ENCODE data around the gene PLPPR1. TPM values are rescaled to one million over a fixed set of nuclear protein-coding genes. Genes with fewer than 3 reads are reported as not detected.

PLPPR1 gene
- total and polyA plus RNA-seq, 2 experiments from 2014 or later, result 1.3 to 3.7 TPM

DNA sequence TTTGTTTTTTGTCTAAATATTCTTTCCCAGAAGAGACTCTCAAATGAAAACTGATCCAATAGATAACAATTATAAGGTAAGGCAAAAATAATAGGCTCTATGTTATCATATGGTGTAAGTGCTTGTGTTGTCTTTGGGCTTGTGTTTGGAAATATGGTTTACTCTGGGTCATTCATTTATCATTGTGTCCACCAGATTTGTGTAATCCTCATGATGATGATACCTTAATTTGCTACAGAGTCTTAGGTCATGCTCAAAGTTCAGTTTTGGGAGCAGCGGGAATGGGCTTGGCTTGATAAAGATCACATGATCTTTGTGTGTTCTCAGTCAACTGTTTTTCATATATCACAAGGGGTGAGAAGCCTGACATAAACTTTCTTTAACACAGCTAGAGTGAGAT lies 34.2 kb downstream of the PLPPR1 start:
- no peaks in the 10 kb centered on the region for H3K79me2 ChIP-seq (replicated peaks; ENCODE audit: insufficient read depth)
- no peaks in the 10 kb centered on the region for H3K4me1 ChIP-seq (ENCODE audit: insufficient read depth)
- no peaks in the 10 kb centered on the region for H3K27me3 ChIP-seq (ENCODE audit: insufficient read depth)
- H3K4me3 ChIP-seq, result no peak overlapping the region
- H3K36me3 ChIP-seq (ENCODE audit: insufficient read depth), result no peaks in the 10 kb centered on the region
- H4K20me1 ChIP-seq (replicated peaks; ENCODE audit: insufficient read depth), result no peaks in the 10 kb centered on the region
- no peak overlapping the region for H3K4me2 ChIP-seq
- H3K27me3 Mint-ChIP-seq (ENCODE audit: insufficient read depth, low read depth, poor library complexity), result no peaks in the 10 kb centered on the region
- 0 out of 2 replicates have a peak, but pooled peaks cover 5% of the 10 kb centered on the region for H3K9me2 ChIP-seq (ENCODE audit: insufficient read depth)
- no peak for DNase-seq (ENCODE audit: low spot score)
- no peaks in the 10 kb centered on the region for H3K36me3 Mint-ChIP-seq (ENCODE audit: low read depth)
- no peak for TF ChIP-seq STAT1 (IDR thresholded peaks at IDR 0.05; ENCODE audit: unreplicated experiment)
- TF ChIP-seq POLR2AphosphoS5 (IDR thresholded peaks at IDR 0.05; ENCODE audit: low read depth), result no peak
- no peak for TF ChIP-seq CTCF (conservative IDR thresholded peaks at IDR 0.05; ENCODE audit: low read depth in 2 of 2)
- TF ChIP-seq ZNF114 (CRISPR knock-in tag; IDR thresholded peaks at IDR 0.05), result no peak
- TF ChIP-seq EZH2phosphoT487 (IDR thresholded peaks at IDR 0.05; ENCODE audit: unreplicated experiment), result no peak
- no peak for TF ChIP-seq REST (IDR thresholded peaks at IDR 0.05; ENCODE audit: unreplicated experiment)
- no peak for TF ChIP-seq JUNB (IDR thresholded peaks at IDR 0.05; ENCODE audit: unreplicated experiment)
- TF ChIP-seq EZH2 (IDR thresholded peaks at IDR 0.05; ENCODE audit: low read depth, unreplicated experiment), result no peak
- TF ChIP-seq CREB1 (CRISPR knock-in tag; IDR thresholded peaks at IDR 0.05; ENCODE audit: low read depth), result no peak
- peaks cover 3% of the 10 kb centered on the region for H3K4me1 Mint-ChIP-seq
- H3K9me3 Mint-ChIP-seq, result no peaks in the 10 kb centered on the region
- no peak for ATAC-seq
- H3F3A ChIP-seq (replicated peaks; ENCODE audit: low read depth), result no peaks in the 10 kb centered on the region
- no peak overlapping the region for H3K27ac Mint-ChIP-seq
- no peak overlapping the region for H2AFZ ChIP-seq
- no peak overlapping the region for H3K27ac ChIP-seq (ENCODE audit: low read depth)
- no peak overlapping the region for H3K4me3 Mint-ChIP-seq

GRCh38 chr9:101063192-101063591 lies 34.7 kb downstream of the PLPPR1 start:
- H3K79me2 ChIP-seq (replicated peaks; ENCODE audit: insufficient read depth), result no peaks in the 10 kb centered on the region
- H3K27ac ChIP-seq (ENCODE audit: low read depth), result no peak overlapping the region
- peaks cover 3% of the 10 kb centered on the region for H3K4me1 Mint-ChIP-seq
- H4K20me1 ChIP-seq (replicated peaks; ENCODE audit: insufficient read depth), result no peaks in the 10 kb centered on the region
- no peaks in the 10 kb centered on the region for H3F3A ChIP-seq (replicated peaks; ENCODE audit: low read depth)
- H3K36me3 ChIP-seq (ENCODE audit: insufficient read depth), result no peaks in the 10 kb centered on the region
- no peak overlapping the region for H3K27ac Mint-ChIP-seq
- no peak overlapping the region for H3K4me2 ChIP-seq
- H3K36me3 Mint-ChIP-seq (ENCODE audit: low read depth), result no peaks in the 10 kb centered on the region
- no peak overlapping the region for H2AFZ ChIP-seq
- 0 out of 2 replicates have a peak, but pooled peaks cover under 1% of the 10 kb centered on the region for H3K9me2 ChIP-seq (ENCODE audit: insufficient read depth)
- H3K9me3 Mint-ChIP-seq, result no peaks in the 10 kb centered on the region
- no peaks in the 10 kb centered on the region for H3K27me3 Mint-ChIP-seq (ENCODE audit: insufficient read depth, low read depth, poor library complexity)
- no peaks in the 10 kb centered on the region for H3K4me1 ChIP-seq (ENCODE audit: insufficient read depth)
- ATAC-seq (no peak), DNase-seq (ENCODE audit: low spot score) (no peak)
- H3K27me3 ChIP-seq (ENCODE audit: insufficient read depth), result no peaks in the 10 kb centered on the region
- no peak overlapping the region for H3K4me3 Mint-ChIP-seq
- no peak overlapping the region for H3K4me3 ChIP-seq
- TF ChIP-seq CREB1 (CRISPR knock-in tag; IDR thresholded peaks at IDR 0.05; ENCODE audit: low read depth) (no peak), ZNF331 (CRISPR knock-in tag; IDR thresholded peaks at IDR 0.05; ENCODE audit: low read depth) (no peak), POLR2AphosphoS5 (IDR thresholded peaks at IDR 0.05; ENCODE audit: low read depth) (no peak)
- TF ChIP-seq, protein P1, sequence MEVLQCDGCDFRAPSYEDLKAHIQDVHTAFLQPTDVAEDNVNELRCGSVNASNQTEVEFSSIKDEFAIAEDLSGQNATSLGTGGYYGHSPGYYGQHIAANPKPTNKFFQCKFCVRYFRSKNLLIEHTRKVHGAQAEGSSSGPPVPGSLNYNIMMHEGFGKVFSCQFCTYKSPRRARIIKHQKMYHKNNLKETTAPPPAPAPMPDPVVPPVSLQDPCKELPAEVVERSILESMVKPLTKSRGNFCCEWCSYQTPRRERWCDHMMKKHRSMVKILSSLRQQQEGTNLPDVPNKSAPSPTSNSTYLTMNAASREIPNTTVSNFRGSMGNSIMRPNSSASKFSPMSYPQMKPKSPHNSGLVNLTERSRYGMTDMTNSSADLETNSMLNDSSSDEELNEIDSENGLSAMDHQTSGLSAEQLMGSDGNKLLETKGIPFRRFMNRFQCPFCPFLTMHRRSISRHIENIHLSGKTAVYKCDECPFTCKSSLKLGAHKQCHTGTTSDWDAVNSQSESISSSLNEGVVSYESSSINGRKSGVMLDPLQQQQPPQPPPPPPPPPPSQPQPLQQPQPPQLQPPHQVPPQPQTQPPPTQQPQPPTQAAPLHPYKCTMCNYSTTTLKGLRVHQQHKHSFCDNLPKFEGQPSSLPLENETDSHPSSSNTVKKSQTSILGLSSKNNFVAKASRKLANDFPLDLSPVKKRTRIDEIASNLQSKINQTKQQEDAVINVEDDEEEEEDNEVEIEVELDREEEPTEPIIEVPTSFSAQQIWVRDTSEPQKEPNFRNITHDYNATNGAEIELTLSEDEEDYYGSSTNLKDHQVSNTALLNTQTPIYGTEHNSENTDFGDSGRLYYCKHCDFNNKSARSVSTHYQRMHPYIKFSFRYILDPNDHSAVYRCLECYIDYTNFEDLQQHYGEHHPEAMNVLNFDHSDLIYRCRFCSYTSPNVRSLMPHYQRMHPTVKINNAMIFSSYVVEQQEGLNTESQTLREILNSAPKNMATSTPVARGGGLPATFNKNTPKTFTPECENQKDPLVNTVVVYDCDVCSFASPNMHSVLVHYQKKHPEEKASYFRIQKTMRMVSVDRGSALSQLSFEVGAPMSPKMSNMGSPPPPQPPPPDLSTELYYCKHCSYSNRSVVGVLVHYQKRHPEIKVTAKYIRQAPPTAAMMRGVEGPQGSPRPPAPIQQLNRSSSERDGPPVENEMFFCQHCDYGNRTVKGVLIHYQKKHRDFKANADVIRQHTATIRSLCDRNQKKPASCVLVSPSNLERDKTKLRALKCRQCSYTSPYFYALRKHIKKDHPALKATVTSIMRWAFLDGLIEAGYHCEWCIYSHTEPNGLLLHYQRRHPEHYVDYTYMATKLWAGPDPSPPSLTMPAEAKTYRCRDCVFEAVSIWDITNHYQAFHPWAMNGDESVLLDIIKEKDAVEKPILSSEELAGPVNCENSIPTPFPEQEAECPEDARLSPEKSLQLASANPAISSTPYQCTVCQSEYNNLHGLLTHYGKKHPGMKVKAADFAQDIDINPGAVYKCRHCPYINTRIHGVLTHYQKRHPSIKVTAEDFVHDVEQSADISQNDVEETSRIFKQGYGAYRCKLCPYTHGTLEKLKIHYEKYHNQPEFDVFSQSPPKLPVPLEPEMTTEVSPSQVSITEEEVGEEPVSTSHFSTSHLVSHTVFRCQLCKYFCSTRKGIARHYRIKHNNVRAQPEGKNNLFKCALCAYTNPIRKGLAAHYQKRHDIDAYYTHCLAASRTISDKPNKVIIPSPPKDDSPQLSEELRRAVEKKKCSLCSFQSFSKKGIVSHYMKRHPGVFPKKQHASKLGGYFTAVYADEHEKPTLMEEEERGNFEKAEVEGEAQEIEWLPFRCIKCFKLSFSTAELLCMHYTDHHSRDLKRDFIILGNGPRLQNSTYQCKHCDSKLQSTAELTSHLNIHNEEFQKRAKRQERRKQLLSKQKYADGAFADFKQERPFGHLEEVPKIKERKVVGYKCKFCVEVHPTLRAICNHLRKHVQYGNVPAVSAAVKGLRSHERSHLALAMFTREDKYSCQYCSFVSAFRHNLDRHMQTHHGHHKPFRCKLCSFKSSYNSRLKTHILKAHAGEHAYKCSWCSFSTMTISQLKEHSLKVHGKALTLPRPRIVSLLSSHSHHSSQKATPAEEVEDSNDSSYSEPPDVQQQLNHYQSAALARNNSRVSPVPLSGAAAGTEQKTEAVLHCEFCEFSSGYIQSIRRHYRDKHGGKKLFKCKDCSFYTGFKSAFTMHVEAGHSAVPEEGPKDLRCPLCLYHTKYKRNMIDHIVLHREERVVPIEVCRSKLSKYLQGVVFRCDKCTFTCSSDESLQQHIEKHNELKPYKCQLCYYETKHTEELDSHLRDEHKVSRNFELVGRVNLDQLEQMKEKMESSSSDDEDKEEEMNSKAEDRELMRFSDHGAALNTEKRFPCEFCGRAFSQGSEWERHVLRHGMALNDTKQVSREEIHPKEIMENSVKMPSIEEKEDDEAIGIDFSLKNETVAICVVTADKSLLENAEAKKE (CRISPR knock-in tag; IDR thresholded peaks at IDR 0.05), result no peak

All from GM23338 (cell line).